ENCODE measurements around the gene OCSTAMP.

GRCh38 chr20:46553926-46554325 lies 3.5 kb upstream of the OCSTAMP start:
- TF ChIP-seq CTCF (IDR thresholded peaks at IDR 0.05) (no peak), POLR2A (IDR thresholded peaks at IDR 0.05) (no peak)
